Endometrium (tissue), 2 donors: ENCODE measurements around the gene NPIPA3.
"Not testable (repeated sequence)": the region's sequence is repeated elsewhere in the genome, so short reads cannot be mapped to it uniquely, and the experiment has no call there.

Experiments used
- FAIRE-seq: peaks from 2 replicates; lab custom pipeline; 2012; peaks lifted over from hg19 to GRCh38; lab: Jason Lieb, UNC
- donor health status: control.
- donor health status: control.

The NPIPA3 gene

GRCh38 chr16:14742273-14743128 lies 39.3 kb downstream of the NPIPA3 start, which contains the start of gene NPIPA2:
TSS of gene NPIPA2 (plus strand) at chr16:14742533. CDS start at chr16:14748066, 5,533 bp downstream.
- peak; percentile 4 for FAIRE-seq

- FAIRE-seq: not testable (repeated sequence)
Measured at GRCh38 chr16:14773654-14774053, 70.4 kb downstream of the NPIPA3 start.

GRCh38 chr16:14775624-14776023 lies 72.4 kb downstream of the NPIPA3 start:
- FAIRE-seq: not testable (repeated sequence)
